CD4-positive, alpha-beta T cell treated with Interleukin-17A for 4 hours (primary cell): ENCODE data around the gene PDGFA.

ENCODE experiments used
- DNase-seq: peaks from one replicate; pipeline ENCODE4 v3.0.0-alpha.2; 2020; ENCODE audit warnings: mixed read lengths

The PDGFA gene

GRCh38 chr7:501526-501925 lies 18.1 kb downstream of the PDGFA start:
- DNase-seq: no peak

GRCh38 chr7:500521-501420 lies 18.9 kb downstream of the PDGFA start:
- DNase-seq: no peak

- no peak for DNase-seq
Measured at GRCh38 chr7:499853-500485, 19.7 kb downstream of the PDGFA start.

GRCh38 chr7:498678-499641 lies 20.7 kb downstream of the PDGFA start:
- DNase-seq: no peak

- no peak for DNase-seq
Measured at GRCh38 chr7:497946-498655, 21.5 kb downstream of the PDGFA start.

GRCh38 chr7:497346-497745 lies 22.3 kb downstream of the PDGFA start:
- no peak for DNase-seq

- no peak for DNase-seq
Measured at GRCh38 chr7:496528-497295, 22.9 kb downstream of the PDGFA start.

GRCh38 chr7:495761-496321 lies 23.8 kb downstream of the PDGFA start:
- no peak for DNase-seq

GRCh38 chr7:495326-495725 lies 24.3 kb downstream of the PDGFA start:
- no peak for DNase-seq

GRCh38 chr7:494906-495305 lies 24.7 kb downstream of the PDGFA start:
- DNase-seq: no peak

- DNase-seq: no peak
Measured at GRCh38 chr7:494259-494687, 25.4 kb downstream of the PDGFA start.

GRCh38 chr7:493661-494251 lies 25.9 kb downstream of the PDGFA start:
- no peak for DNase-seq

- no peak for DNase-seq
Measured at GRCh38 chr7:492714-493065, 27.0 kb downstream of the PDGFA start.

GRCh38 chr7:491958-492713 lies 27.5 kb downstream of the PDGFA start:
- DNase-seq: no peak

GRCh38 chr7:491292-491957 lies 28.2 kb downstream of the PDGFA start:
- no peak for DNase-seq

GRCh38 chr7:490461-491291 lies 29.0 kb downstream of the PDGFA start:
- no peak for DNase-seq

GRCh38 chr7:489876-490275 lies 29.8 kb downstream of the PDGFA start:
- no peak for DNase-seq

GRCh38 chr7:486216-486743 lies 33.4 kb downstream of the PDGFA start:
- no peak for DNase-seq
